ENCODE results near the gene CRYBG1.
A peak's percentile ranks its signal among the peaks of the same experiment; 100 is the strongest.
"Not testable (repeated sequence)": the region's sequence is repeated elsewhere in the genome, so short reads cannot be mapped to it uniquely, and the experiment has no call there.

Gene CRYBG1

DNA sequence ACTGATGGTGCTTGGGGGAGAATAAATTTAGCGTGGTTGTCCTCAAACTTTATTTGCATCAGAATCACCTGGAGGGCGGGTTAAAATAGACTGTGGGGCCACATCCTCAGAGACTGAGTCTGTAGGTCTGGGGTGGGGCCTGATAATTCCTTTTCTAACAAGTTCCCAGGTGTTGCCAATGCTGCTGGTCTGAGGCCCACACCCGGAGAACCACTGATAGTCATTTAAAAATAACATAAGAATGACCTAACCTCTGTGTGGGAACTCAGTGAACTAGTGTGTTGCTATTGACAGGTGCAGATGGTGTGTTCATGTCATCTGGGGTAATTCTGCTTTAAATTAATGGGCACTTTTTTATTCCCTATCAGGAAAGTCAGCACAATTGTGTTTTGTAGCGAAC is 204.0 kb downstream of the CRYBG1 start:
- Mint-ChIP-seq H3K4me1 (peaks cover 14% of the 10 kb centered on the region), H3K4me3 (no peak overlapping the region), H3K9me3 (no peaks in the 10 kb centered on the region), H3K27me3 (no peaks in the 10 kb centered on the region), H3K27ac (no peak overlapping the region), H3K36me3 (peaks cover 10% of the 10 kb centered on the region)

DNA sequence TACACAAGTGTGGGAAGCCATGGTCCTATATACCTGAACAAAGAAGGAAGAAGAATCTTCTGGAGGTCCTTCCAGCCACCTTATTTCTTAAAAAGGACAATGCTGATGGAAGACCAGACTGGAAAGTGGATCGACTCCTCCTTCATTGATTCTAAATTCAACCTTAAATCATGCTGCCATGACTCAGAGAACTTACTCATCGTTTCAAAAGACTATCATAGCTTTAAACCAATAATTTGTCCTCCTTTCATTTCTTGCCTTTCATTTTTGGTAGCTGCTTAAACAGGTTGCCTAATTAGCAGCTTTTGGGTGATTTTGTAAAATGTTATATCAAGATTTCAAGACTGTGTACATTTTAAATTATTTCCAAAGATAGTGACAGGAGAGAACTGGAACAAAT is 208.0 kb downstream of the CRYBG1 start:
- no peaks in the 10 kb centered on the region for H3K9me3 Mint-ChIP-seq
- peaks cover 5% of the 10 kb centered on the region for H3K4me1 Mint-ChIP-seq
- H3K27ac Mint-ChIP-seq: peak overlapping the region; percentile 75
- H3K27me3 Mint-ChIP-seq: no peaks in the 10 kb centered on the region
- H3K4me3 Mint-ChIP-seq: no peak overlapping the region
- peaks cover 7% of the 10 kb centered on the region for H3K36me3 Mint-ChIP-seq

DNA sequence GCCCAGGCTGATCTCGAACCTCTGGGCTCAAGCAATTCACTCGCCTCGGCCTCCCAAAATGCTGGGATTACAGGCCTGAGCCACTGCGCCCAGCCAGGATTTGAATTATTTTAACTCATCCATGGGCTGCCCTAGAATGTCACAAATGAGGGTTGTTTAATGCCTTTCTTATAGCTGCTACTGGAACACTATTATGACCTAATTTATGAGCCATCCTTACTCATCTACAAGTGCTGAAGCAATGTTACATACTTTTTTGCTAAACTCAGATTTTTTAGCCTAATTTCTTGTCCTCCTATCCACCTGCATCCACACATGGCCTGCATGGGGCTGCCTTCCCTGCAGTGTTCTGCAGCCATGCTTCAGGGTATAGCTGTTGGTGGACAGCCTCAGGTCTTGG is 208.9 kb downstream of the CRYBG1 start:
- H3K4me3 Mint-ChIP-seq: no peak overlapping the region
- H3K9me3 Mint-ChIP-seq: no peaks in the 10 kb centered on the region
- H3K4me1 Mint-ChIP-seq: peaks cover 5% of the 10 kb centered on the region
- no peak overlapping the region for H3K27ac Mint-ChIP-seq
- no peaks in the 10 kb centered on the region for H3K27me3 Mint-ChIP-seq
- peaks cover 3% of the 10 kb centered on the region for H3K36me3 Mint-ChIP-seq

DNA sequence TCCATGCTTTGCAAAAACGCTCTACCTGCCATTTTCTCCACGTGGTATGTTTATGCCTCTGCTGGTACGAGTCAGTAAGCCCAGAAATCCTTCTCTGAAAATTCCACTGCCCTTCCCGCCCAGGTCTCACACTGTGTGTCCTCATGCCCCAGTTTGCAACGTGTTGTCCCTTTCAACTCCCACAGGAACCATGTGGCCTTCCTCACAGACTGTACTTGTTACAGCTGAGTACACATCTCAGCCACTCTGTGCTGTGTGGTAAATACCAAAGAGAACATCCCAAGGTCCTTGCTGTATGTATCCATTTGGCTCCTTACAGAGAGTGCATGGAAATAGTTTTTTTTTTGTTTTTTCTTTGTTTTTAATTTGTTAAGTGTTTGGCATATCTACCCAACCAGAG is 211.9 kb downstream of the CRYBG1 start:
- Mint-ChIP-seq H3K4me1 (peaks cover 5% of the 10 kb centered on the region), H3K4me3 (no peak overlapping the region), H3K27ac (peak overlapping the region; percentile 14), H3K27me3 (no peaks in the 10 kb centered on the region), H3K9me3 (no peaks in the 10 kb centered on the region), H3K36me3 (peaks cover 3% of the 10 kb centered on the region)

DNA sequence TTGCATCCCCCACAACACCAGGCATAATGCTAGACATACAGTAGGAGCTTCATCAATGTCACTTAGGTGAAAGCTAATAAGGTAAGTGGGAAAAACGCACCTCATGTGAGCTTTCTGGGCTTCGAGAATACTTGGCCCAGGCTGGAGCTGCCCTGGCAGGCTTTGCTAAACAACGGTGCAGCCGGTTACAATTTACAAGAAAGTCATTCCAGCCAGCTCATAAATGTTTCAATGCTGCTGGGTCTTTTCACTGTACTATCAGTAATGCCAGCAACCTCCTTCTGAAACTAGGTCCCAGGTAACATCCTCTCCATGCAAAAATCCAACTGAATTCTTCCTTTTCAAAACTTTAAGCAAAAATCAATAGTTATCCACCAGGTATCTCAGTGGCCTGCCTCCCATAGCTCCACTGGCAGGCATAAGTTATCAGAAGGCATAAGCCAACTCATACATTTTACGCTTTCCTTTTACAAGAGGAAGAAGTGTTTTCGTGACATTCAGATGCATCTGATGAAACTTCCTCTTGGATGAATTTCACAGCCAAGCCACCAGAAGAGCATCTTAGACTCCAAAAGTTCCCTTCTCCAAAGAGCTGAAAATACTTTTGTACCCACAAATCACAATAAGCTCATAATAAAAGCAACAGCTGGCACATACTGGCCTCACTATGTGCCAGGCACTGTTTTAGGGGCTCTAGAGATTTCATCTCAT is 212.5 kb downstream of the CRYBG1 start:
- no peak overlapping the region for H3K27ac Mint-ChIP-seq
- peaks cover 3% of the 10 kb centered on the region for H3K36me3 Mint-ChIP-seq
- H3K27me3 Mint-ChIP-seq: no peaks in the 10 kb centered on the region
- no peaks in the 10 kb centered on the region for H3K9me3 Mint-ChIP-seq
- H3K4me1 Mint-ChIP-seq: peaks cover 5% of the 10 kb centered on the region
- no peak overlapping the region for H3K4me3 Mint-ChIP-seq

DNA sequence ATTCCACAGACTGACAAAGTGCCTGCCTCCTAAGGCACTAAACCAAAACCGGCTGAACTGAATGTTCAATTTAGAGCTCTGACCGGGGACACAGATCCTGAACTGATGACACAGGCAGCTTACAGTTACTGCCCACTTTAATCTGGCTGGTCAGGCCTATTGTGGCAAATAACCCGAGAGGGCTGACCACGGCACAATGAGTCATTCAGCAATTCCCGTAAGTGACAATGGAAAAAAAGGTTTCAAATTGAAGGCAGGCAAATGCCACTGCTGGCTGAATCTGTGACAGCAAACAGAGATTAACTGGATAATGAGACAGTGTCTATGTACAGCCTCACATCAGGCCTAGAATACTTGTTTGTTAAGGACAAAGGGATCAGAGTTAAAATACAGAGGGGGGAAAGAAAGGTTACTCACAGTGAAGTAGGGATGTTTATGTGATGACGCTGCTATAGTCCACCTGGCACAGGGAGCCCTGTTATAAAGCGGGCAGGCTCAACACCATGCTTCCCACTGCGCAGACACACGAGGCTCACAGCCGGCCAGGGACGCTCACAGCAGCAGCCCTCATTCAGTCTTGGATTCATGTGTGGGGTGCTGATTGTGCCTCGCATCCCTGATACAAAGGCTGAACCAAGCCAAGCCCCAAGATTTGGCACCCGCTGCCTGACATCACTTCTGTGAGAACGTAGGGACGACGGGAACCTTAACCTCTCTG is 214.4 kb downstream of the CRYBG1 start:
- no peaks in the 10 kb centered on the region for H3K27me3 Mint-ChIP-seq
- no peaks in the 10 kb centered on the region for H3K9me3 Mint-ChIP-seq
- peaks cover 2% of the 10 kb centered on the region for H3K36me3 Mint-ChIP-seq
- no peak overlapping the region for H3K27ac Mint-ChIP-seq
- no peak overlapping the region for H3K4me3 Mint-ChIP-seq
- H3K4me1 Mint-ChIP-seq: no peaks in the 10 kb centered on the region

DNA sequence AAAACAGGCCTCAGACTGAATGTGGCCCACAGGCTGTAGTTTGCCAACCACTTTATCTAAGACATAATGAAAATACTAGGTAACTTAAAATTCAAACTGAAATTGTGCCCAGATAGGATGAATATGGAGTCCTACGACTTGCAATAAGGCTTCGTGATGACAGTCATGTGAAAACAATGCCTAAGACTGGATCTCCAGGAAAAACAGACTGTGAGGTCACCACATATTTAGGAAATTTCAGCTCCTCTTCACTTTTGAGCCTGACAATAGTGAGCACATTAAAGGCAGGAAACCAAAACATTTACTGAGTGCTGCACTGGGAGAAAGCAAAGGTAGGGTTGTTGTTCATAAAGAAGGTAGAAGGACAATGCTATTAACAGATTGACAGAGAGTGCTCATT is 218.8 kb downstream of the CRYBG1 start:
- Mint-ChIP-seq H3K36me3 (peaks cover 2% of the 10 kb centered on the region), H3K27ac (no peak overlapping the region), H3K27me3 (no peaks in the 10 kb centered on the region), H3K4me1 (no peaks in the 10 kb centered on the region), H3K4me3 (no peak overlapping the region), H3K9me3 (no peaks in the 10 kb centered on the region)

DNA sequence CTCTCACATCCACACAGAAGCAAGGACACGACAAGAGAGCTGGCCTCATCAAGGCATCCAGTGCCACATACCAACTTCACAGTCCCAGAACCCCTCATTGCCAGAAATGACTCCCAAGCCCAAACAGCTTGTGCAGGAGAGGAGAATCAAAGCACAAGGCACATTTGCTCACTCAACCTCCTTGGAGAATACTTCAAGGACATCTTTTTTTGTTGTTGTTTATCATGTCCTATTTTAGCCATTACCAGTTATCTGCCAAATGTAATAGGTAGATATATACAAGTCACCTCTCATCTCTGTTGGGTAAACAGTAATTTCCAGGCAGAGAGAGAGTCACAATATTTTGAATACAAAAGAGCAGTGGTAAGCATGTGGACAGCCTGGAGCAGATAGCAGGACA is 221.0 kb downstream of the CRYBG1 start:
- H3K9me3 Mint-ChIP-seq: no peaks in the 10 kb centered on the region
- H3K4me1 Mint-ChIP-seq: no peaks in the 10 kb centered on the region
- H3K27me3 Mint-ChIP-seq: no peaks in the 10 kb centered on the region
- H3K27ac Mint-ChIP-seq: no peak overlapping the region
- no peak overlapping the region for H3K4me3 Mint-ChIP-seq
- H3K36me3 Mint-ChIP-seq: no peaks in the 10 kb centered on the region

DNA sequence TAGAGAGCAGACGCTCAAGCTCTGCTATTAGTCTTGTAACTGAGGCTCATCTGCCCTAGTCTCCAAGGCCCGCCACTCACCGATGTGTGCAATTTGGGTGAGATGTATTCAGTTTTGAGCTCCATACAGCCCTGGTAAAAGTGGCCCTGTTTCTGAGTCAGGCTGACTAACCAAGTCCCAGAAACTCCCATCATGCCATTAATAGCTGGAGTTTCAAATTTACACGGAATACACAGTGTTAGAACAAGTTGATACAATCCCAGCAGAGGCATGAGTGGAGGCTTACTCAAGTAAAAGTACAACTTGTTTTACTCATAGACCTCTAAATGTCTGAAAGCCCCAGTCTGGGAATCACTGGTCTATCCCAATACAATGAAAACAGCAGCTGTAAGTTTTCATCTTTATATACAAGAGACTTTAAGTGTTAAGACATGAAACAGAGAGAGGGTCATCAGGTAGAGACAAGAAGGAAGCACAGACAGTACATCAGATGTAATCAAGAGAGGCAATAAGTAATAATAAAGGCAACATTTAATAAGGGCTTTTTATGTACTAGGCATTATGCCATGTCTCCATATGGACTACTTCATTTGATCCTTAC is 226.4 kb downstream of the CRYBG1 start:
- Mint-ChIP-seq H3K9me3 (no peaks in the 10 kb centered on the region), H3K36me3 (peaks cover 3% of the 10 kb centered on the region), H3K4me3 (no peak overlapping the region), H3K27ac (no peak overlapping the region), H3K4me1 (no peaks in the 10 kb centered on the region), H3K27me3 (no peaks in the 10 kb centered on the region)

DNA sequence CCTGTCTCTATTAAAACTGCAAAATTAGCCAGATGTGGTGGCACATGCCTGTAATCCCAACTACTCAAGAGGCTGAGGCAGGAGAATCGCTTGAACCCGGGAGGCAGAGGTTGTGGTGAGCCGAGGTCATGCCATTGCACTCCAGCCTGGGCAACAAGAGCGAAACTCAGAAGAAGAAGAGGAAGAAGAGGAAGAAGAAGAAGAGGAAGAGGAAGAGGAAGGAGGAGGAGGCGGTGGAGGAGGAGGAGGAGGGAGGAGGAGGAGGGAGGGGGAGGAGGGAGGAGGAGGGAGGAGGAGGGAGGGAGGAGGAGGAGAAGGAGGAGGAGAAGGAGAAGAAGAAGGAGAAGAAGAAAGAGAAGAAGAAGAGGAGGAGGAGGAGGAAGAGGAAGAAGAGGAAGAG is 228.4 kb downstream of the CRYBG1 start:
- not testable (repeated sequence) for H3K36me3 Mint-ChIP-seq, H3K9me3 Mint-ChIP-seq, H3K4me1 Mint-ChIP-seq, H3K27me3 Mint-ChIP-seq, H3K27ac Mint-ChIP-seq, H3K4me3 Mint-ChIP-seq

DNA sequence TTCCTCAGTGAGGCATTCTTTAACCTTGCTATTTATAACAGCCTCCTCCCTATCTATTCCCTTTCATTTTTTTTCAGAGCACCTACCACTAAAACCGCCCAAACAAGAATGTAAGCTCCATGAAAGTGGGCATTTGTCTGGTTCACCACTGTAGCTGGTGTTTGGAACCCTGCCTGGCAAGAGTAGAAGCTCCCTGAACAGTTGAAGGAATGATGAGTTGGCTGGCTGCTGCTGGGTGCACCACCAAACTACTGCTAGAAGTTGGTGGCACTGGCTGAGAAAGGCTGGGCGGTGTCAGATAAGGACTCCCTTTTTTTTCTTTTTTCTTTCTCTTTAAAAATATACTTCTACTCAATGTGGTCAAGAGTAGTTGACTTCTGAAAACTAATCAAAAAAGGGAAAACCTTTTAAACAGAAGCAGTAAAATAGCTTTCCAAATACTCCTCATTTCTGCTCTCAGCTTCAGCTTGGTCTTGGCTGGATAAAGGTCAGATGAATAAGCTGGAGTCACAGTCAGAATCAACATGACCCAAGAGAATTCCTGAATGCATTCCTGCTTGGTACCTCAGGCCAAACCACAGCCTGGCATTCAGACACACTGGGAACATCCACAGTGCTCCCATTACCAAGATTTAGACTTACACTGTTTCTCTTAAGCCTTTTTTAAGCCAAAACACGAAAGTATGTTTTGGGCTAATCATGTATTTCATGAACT is 230.8 kb downstream of the CRYBG1 start:
- no peaks in the 10 kb centered on the region for H3K4me1 Mint-ChIP-seq
- H3K9me3 Mint-ChIP-seq: no peaks in the 10 kb centered on the region
- H3K27me3 Mint-ChIP-seq: no peaks in the 10 kb centered on the region
- H3K4me3 Mint-ChIP-seq: no peak overlapping the region
- H3K36me3 Mint-ChIP-seq: peaks cover 7% of the 10 kb centered on the region
- no peak overlapping the region for H3K27ac Mint-ChIP-seq

DNA sequence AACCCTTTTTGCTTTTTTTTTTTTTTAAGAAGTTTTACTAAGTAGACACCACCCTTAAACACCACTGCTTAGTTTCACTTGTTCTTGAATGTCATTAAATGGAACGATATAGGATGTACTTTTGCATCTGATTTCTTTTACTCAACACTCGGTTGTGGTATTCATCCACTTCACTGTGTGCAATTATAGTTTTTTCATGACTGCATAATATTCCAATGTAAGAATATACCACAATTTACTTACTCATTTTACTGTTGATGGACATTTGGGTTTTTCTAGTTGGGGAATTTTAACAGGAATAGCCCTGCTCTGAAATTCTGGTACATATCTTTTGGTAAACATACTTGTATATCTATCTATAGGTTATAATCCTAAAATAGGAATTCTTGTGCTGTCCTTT is 238.9 kb downstream of the CRYBG1 start:
- Mint-ChIP-seq H3K27ac (no peak overlapping the region), H3K36me3 (peaks cover 15% of the 10 kb centered on the region), H3K27me3 (no peaks in the 10 kb centered on the region), H3K4me3 (no peak overlapping the region), H3K4me1 (no peaks in the 10 kb centered on the region), H3K9me3 (no peaks in the 10 kb centered on the region)

DNA sequence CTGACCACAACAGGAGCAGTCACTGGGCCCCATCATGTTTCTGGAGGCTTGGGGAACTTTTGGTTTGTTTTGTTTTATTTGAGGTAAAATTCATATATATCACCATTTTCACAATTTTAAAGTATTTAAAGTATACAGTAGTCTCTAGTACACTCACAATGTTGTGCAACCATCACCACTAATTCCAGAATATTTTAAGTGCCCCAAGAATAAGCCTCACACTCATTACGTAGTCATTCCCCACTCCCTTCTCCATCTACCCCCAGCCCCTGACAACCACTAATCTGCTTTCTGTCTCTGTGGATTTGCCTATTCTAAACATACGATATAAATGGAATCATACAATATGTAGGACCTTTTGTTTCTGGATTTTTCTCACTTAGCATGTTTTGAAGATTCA is 239.8 kb downstream of the CRYBG1 start:
- H3K36me3 Mint-ChIP-seq: peaks cover 15% of the 10 kb centered on the region
- no peak overlapping the region for H3K27ac Mint-ChIP-seq
- no peak overlapping the region for H3K4me3 Mint-ChIP-seq

DNA sequence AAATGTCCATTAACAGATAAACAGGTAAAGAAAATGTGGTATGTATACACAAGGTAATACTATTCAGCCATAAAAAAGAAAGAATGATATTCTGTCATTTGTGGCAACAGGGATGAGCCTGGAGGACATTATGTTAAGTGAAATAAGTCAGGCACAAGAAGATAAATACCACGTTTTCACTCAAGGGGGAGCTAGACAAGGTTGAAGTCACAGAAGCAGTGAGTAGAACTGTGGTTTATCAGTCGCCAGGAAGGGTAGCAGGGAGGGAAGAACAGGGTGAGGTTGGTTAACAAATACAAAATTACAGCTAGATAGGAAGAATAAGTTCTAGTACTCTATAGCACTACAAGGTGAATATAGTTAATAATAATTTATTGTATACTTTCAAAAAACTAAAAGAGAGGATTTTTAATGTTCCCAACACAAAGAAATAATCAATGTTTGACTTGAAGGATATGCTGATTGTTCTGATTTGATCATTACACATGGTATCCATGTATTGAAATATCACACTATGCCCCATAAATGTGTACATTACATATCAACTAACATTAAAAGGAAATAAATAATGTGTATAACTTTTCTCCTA is 247.7 kb downstream of the CRYBG1 start:
- Mint-ChIP-seq H3K36me3 (peaks cover 16% of the 10 kb centered on the region), H3K4me1 (peaks cover 5% of the 10 kb centered on the region), H3K9me3 (no peaks in the 10 kb centered on the region), H3K4me3 (no peak overlapping the region), H3K27me3 (no peaks in the 10 kb centered on the region), H3K27ac (no peak overlapping the region)

More for the DNA sequence above, 239.8 kb downstream of the CRYBG1 start:
- no peaks in the 10 kb centered on the region for H3K27me3 Mint-ChIP-seq
- no peaks in the 10 kb centered on the region for H3K9me3 Mint-ChIP-seq
- H3K4me1 Mint-ChIP-seq: no peaks in the 10 kb centered on the region

DNA sequence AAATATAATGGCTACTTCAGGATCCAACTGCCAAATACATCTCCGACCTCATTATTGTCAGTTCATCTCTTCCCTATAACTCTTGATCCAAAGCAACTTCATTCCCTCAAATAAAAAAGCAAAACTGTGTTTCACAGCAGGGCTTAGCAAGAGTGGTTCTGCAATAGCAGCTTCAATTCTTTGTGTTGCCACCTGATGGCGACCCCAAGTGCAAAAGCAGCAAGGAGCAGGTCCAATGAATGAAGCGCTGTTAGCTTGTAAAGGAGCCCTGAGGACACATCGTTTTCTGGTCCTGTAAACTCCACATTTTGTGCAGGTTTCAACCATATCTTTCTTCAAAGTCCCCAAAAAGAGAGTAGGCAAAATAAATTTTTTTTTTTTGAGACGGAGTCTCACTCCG is 249.2 kb downstream of the CRYBG1 start:
- H3K9me3 Mint-ChIP-seq: no peaks in the 10 kb centered on the region
- peaks cover 5% of the 10 kb centered on the region for H3K4me1 Mint-ChIP-seq
- H3K27ac Mint-ChIP-seq: no peak overlapping the region
- no peak overlapping the region for H3K4me3 Mint-ChIP-seq
- H3K36me3 Mint-ChIP-seq: peaks cover 19% of the 10 kb centered on the region
- no peaks in the 10 kb centered on the region for H3K27me3 Mint-ChIP-seq

All from activated naive CD4-positive, alpha-beta T cell treated with anti-CD3 and anti-CD28 coated beads, Interleukin-2, amount 50 U/mL, for 24 hours (primary cell).